Measurements from ENCODE around the gene HOXD8.

The HOXD8 gene

GRCh38 chr2:176103742-176104315 is 25.7 kb upstream of the HOXD8 start:
- DNase-seq = no peak

GRCh38 chr2:176104316-176105077 is 25.0 kb upstream of the HOXD8 start:
- DNase-seq = no peak

DNA sequence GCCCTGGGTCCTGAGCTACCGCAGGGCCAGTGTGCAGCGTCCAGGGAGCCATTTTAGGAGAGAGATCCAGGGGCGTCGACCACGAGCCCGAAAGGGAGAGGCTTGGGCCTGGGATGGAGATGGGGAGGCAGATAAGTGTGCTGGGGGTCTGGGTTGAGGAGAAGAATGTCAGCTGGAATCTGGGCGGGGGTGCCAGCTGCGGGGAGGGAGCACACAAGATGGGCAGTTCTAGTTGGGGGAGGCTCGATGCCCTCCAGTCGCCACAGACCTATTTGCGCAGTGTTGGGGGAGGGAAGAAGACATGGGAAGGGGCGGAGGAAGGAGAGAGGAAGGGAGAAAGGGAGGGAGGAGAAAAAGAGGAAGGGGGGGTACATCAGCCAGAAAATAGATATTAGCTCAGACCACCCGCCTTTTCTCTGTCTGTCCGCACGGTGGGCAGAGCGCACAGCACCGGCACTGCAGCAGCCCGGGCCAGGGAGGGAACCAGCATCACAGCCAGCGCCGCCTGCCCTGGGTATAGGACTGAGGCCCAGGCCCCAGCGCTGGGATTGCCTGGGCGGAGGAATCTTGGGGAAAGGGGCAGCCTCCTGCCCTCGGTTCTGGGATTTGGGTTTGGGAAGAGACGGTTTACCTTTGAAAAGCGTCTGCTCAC is 24.3 kb upstream of the HOXD8 start:
- no peak for DNase-seq

DNA sequence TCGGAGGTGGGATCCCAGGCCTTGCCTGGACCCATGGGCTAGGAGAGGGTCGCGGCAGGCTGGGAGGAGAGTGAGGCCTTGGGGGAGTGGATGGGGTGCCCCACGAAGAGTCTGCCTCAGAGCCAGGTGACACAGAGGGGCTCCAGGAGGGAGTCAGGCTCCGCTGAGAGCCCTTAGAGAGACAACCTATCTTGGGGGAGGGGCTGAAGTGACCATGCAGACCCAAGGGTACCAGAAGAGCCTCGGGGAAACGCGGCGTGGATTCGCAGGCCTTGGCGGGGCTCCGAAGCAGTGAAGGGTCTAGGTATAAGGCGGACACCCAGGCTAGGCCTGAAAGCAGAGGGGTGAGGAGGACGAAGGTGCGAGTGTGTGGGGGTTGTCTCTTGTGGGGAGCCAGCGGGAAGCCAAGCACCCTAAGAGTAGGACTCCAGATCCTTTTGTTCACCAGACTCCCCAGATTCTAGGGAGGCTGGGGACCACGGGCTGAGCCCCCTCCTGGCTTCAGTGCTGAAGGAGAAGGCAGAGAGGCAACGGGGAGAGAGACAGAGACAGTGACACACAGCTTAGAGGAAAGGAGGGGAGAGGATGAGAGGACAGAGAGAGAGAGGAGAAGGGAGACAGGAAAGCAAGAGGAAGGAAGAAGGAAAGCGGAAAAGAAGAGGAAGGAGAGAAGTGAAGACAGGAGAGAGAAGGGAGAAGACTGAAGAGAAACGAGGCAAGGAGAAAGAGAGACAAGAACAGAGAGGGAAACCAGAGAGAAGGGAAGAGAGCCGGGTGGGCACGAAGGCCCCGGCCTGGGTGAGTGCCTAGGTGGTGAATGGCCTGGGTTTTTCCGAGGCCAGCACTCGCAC is 23.6 kb upstream of the HOXD8 start:
- DNase-seq = no peak

DNA sequence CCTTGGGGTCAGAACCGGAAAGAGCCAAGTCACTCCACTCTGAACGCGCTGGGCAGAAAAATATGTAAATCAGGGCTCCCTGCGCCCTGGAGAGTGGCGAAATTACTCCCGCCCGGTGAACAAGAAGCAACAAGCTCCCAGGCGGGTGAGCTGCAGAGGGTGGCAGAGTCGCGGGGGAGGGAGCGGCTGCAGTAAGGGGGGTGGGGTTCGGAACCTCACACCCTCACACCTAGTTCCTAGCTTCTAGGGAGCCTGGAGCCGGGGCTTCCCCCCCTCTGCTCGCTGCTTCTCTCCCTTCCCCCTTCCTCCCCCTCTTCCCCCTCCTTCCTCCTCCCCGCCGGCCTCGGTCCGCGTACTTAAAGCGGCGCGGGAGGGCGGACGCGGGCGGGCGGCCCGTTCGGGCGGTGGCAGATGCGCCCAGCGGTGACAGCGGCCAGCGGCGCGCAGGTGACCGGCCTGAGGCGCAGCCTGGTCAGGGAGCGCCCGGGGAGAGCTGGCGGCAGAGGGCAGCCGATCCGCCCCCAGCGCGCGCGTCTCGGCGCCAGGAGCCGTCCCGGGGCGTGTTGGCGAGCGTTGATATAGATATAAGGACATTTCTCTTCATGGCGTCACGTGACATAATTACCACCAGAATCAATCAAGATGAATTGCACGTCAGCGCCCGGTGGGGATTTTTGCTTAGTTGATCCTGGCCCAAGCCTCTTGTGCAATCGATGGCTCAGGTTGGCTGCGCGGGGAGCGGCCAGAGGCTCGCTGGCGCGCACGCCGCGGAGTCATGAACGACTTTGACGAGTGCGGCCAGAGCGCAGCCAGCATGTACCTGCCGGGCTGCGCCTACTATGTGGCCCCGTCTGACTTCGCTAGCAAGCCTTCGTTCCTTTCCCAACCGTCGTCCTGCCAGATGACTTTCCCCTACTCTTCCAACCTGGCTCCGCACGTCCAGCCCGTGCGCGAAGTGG is 22.6 kb upstream of the HOXD8 start, which contains the start of gene HOXD11:
HOXD11 (plus strand) TSS at position 700 of the 959 bp plus-strand sequence; CDS start at position 776, 76 bp downstream.
- no peak for DNase-seq

GRCh38 chr2:176107731-176108181 is 21.7 kb upstream of the HOXD8 start:
- DNase-seq = no peak

DNA sequence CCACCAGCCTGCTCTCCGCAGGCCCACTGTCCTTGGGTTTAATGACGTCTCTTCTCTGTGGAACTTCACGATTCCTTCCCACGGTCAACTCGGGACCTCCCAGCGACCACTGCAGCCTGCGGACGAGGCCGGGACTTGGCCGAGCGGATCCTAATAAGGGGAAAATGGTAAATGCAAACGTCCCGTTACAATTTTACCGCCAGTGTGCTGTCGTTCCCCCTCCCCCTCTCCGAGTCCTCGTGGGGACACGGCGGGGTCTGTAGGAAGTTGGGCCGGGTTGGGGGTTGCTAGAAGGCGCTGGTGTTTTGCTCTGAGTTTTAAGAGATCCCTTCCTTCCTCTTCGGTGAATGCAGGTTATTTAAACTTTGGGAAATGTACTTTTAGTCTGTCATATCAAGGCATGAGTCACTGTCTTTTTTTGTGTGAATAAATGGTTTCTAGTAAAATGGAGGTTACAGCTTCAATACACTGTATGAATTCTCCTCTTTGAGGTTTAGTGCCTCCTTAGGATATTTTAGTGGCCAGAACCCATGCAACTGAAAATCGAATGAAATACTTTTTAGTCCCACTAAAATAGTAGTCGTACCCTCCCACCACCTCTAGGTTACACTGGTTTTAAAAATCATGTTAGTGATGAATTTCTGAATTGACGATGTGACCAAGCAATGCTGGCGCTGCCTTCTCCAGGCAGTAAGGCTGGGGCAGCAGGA is 20.2 kb upstream of the HOXD8 start:
- DNase-seq = no peak

GRCh38 chr2:176109946-176110345 is 19.6 kb upstream of the HOXD8 start:
- DNase-seq = no peak

DNA sequence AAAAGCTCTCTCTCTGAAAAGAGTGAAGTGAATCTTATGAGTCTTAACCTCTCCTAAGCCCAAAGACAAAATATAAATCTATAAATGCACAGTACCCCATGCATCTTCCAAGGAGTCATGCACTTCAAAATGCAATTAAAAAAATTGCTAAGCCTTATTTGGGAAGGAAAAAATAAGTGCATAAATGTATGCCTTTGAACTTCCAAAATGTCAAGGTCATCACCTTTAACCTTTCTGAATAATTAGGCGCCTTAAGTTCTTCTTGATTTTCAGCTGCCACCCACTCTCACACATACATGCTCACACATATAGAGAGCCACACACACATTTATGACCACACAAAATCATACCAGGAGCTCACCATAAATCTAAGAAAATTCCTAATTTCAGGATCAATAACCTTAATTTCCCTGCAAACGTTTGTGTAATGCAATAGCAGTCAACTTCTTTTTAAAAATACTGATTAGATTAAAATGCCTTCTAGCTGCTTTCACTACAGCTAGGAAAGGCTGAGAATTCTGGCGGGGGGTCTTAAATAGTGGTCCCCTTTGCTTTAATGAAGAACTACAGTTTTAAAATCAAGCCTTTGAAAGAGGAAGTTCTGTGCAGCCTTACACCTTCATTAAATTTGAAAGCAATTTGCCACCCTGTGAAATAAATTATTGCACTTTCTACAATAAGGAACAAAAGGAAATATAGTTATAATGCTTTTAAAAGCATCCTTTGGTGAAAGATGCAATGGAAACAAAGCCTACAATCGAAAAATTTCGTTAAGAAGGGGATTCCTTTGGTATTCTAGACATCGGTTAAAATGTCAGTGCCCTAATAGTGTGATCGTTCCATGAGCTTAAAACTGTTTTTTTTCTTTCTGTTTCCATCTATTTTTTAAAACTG is 18.8 kb upstream of the HOXD8 start:
- no peak for DNase-seq

- peak in 1 of 5 experiments; percentile 42 for DNase-seq
These were observed 18.2 kb upstream of the HOXD8 start for GRCh38 chr2:176111309-176111663.

DNA sequence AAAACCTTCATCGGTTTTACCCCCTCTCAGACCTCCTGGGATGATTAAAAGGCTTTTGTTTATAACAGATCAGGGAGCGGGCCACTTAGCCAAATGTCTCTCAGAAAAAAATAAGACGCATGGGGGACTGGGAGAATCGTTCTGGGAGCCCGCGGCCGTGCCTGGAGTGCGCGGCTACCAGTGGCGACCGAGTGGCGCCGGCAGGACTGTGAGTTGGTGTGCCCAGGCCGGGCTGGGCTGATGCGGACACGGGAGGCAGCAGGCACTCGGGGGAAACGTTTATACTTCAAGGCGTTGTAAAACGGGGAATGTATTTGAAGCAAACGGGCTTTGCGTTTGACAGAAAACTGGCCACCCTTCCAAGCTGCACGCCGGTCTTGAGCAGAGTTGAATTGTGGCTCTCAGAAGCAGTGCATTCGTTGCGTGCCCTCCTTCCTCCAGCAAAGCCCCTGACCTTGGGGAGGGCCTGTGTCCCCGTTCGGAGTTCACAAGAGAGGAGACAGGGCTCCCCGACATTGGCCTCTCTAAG is 17.6 kb upstream of the HOXD8 start:
- DNase-seq = no peak

GRCh38 chr2:176112375-176113302 is 16.9 kb upstream of the HOXD8 start:
- no peak for DNase-seq

DNA sequence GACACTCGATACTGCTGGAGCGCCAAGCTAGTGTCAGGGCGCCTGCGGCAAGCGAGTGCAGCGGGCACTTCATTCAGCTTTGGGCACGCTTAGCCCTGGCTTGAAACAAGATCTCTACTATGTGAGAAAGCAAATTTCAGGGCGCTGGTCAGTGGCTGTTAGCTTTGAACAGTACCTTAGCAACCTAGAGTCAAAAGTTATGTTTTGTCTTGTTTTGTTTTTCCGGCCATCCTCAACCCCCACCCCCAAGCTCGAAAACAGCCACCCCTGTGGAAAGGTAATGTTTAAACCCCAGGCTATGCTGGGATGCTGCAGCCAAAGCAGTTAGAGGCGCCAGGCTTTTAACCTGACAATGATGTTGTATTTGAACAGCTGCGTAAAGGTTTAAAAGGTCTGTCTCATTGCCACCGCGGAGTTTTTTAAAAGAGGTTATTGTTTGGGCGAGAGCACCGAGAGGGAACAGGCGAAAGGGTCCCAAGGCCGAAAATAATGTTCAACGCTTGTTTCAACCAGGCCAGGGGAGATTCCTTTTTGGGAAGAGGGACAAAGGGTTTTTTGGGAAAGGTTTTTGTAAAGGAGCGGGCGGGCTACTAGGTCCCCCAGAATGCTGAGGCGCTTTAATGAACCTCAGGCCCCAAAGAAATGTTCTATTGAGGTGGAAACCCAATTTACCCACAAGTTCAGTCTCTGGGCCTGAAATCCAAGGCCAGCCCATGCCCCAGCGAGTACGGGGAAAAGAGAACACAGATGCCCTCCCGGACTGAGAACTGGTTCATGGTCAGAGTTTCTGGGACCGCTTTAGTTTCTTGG is 15.2 kb upstream of the HOXD8 start:
- no peak for DNase-seq

GRCh38 chr2:176114930-176115625 is 14.4 kb upstream of the HOXD8 start:
- no peak for DNase-seq

DNA sequence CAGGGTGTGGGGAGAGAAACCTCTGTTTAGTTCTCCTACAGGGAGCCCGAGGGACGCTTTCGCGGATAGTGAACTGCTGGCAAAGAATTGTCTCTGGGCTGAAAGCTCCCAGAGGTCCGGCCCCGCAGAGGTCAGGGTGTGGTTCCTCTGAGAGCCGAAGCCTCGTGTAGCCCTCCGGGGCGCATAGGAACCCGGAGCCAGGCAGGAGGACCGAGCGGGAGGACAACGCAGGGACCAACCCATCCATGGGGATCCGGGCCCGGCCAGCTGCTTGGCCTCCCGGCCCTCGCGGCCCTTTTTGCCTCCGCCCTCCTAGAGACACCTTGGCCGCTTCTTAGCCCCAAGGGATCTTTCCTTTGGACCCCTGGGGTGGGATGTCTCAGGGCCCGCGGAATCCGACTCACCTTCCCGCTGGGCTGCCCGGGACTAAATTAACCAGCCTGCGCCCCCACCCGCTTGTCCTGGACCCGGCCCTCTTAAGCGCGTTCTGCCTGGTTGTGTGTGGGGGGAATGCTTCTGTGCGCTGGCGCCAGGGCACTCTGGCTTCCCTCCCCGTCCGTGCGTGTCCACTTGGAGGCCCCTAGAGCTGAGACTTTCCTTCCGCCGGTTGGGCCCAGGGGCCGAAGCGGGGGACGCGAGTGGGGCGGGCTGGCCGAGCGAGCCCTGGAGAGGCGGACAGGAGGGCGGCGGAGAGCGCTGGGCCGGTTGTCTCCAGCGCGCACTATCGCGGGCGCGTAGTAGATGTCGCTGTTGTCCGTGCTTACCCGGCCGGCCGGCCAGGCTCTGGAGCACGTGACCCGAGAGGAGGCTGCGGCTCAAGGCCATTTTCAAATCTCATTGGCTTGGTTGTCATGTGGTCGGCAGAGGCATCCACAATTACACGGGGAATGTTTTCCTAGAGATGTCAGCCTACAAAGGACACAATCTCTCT is 13.4 kb upstream of the HOXD8 start, which contains the start of gene HOXD10:
HOXD10 (plus strand) TSS at position 896 of the 931 bp plus-strand sequence. CDS start 56 bp downstream, outside the sequence.
- DNase-seq = no peak
